IMR-90 (cell line): ENCODE measurements around the gene IFNLR1. TPM values are rescaled to one million over a fixed set of nuclear protein-coding genes. Genes with fewer than 3 reads are reported as not detected.

Experiments
- ATAC-seq: fragments of 200-7000 bp; cut with Tn5 transposase; 2 replicates; pipeline ENCODE4 v1.9.1; 2020; ENCODE audit warnings: low read depth, mild to moderate bottlenecking, moderate library complexity
- BruUV-seq: library from RNA; stranded (reverse); fragments of 400-500 nt; replicated peaks from 2 replicates; lab custom pipeline; 2021; lab: Mats Ljungman, UMichigan
- CTCF ChIA-PET: fragments of 300-600 bp; formaldehyde crosslinking; extraction: SDS; loops from one replicate; lab custom pipeline; 2021; ENCODE audit warnings: antibody characterized with exemption; lab: Yijun Ruan, JAX
- POLR2A ChIA-PET: fragments of 300-600 bp; sonication (Branson Sonifier 250); formaldehyde crosslinking; loops from one replicate; lab custom pipeline; 2022; ENCODE audit warnings: antibody characterized with exemption; ENCODE audit not compliant: unreplicated experiment; lab: Charles Lee
- DNase-seq: peaks from one replicate; pipeline ENCODE4 v3.0.0; 2013
- H2AFZ ChIP-seq: replicated peaks from 2 replicates; pipeline ENCODE3; 2013; ENCODE audit warnings: low read length, mild to moderate bottlenecking; ENCODE audit not compliant: poor library complexity
- H2AK5ac ChIP-seq: 2 replicates; pipeline ENCODE4 v1.6.1; 2013; ENCODE audit warnings: low read depth, low read length, inconsistent platforms
- H2AK9ac ChIP-seq: replicated peaks from 2 replicates; pipeline ENCODE3; 2013; ENCODE audit warnings: mild to moderate bottlenecking, low read depth, low read length, moderate library complexity; ENCODE audit not compliant: poor library complexity
- H2BK120ac ChIP-seq: 2 replicates; pipeline ENCODE4 v1.6.1; 2013; ENCODE audit warnings: low read depth, low read length, inconsistent platforms
- H2BK15ac ChIP-seq: 3 replicates; pipeline ENCODE4 v1.6.1; 2013; ENCODE audit warnings: low read depth, low read length, inconsistent platforms
- H2BK20ac ChIP-seq: 2 replicates; pipeline ENCODE4 v1.6.1; 2013; ENCODE audit warnings: low read depth, mild to moderate bottlenecking, inconsistent platforms, low read length, moderate library complexity
- H2BK5ac ChIP-seq: 2 replicates; pipeline ENCODE4 v1.6.1; 2013; ENCODE audit warnings: mild to moderate bottlenecking, low read depth, low read length, inconsistent platforms; ENCODE audit not compliant: poor library complexity, severe bottlenecking
- H3K14ac ChIP-seq: replicated peaks from 2 replicates; pipeline ENCODE4 v1.6.1; 2013; ENCODE audit warnings: low read depth, low read length, inconsistent platforms
- H3K18ac ChIP-seq: 2 replicates; pipeline ENCODE4 v1.6.1; 2013; ENCODE audit warnings: low read depth, low read length, control low read depth
- H3K23ac ChIP-seq: 2 replicates; pipeline ENCODE4 v1.6.1; 2013; ENCODE audit warnings: low read depth, low read length, inconsistent platforms
- H3K27ac ChIP-seq: 2 replicates; pipeline ENCODE4 v1.5.1; 2013; ENCODE audit warnings: mild to moderate bottlenecking, control low read depth, low read length; ENCODE audit not compliant: insufficient read depth
- H3K27me3 ChIP-seq: 2 replicates; pipeline ENCODE4 v1.6.1; 2013; ENCODE audit warnings: low read length; ENCODE audit not compliant: control insufficient read depth, insufficient read depth
- H3K36me3 ChIP-seq: 2 replicates; pipeline ENCODE4 v1.6.1; 2013; ENCODE audit warnings: low read length, mixed read lengths; ENCODE audit not compliant: control insufficient read depth, insufficient read depth
- H3K4ac ChIP-seq: 2 replicates; pipeline ENCODE4 v1.6.1; 2013; ENCODE audit warnings: low read depth, low read length, inconsistent platforms
- H3K4me1 ChIP-seq: 2 replicates; pipeline ENCODE4 v1.6.1; 2013; ENCODE audit warnings: low read length, mixed read lengths; ENCODE audit not compliant: control insufficient read depth, insufficient read depth
- H3K4me2 ChIP-seq: 2 replicates; pipeline ENCODE4 v1.6.1; 2013; ENCODE audit warnings: low read depth, mild to moderate bottlenecking, control low read depth, low read length, moderate library complexity
- H3K4me3 ChIP-seq: 2 replicates; pipeline ENCODE4 v1.5.1; 2013; ENCODE audit warnings: low read depth, mild to moderate bottlenecking, control low read depth, low read length, moderate library complexity; ENCODE audit not compliant: insufficient read depth
- H3K56ac ChIP-seq: 2 replicates; pipeline ENCODE4 v1.6.1; 2013; ENCODE audit warnings: low read length, inconsistent platforms; ENCODE audit not compliant: insufficient read depth; ENCODE audit errors: extremely low read depth
- H3K79me1 ChIP-seq, 2 experiments: 2 replicates each; pipeline ENCODE4 v1.6.1; 2013; ENCODE audit warnings: low read length in 2 of 2, inconsistent platforms in 1 of 2, low read depth in 1 of 2
- H3K9ac ChIP-seq: 2 replicates; pipeline ENCODE4 v1.6.1; 2013; ENCODE audit warnings: low read depth, low read length, control low read depth
- H3K9me1 ChIP-seq: 2 replicates; pipeline ENCODE4 v1.6.1; 2013; ENCODE audit warnings: low read length, inconsistent platforms; ENCODE audit not compliant: insufficient read depth
- H3K9me3 ChIP-seq: 2 replicates; pipeline ENCODE4 v1.6.1; 2013; ENCODE audit warnings: low read length; ENCODE audit not compliant: control insufficient read depth, insufficient read depth
- H4K20me1 ChIP-seq: 2 replicates; pipeline ENCODE4 v1.6.1; 2013; ENCODE audit warnings: low read length, inconsistent platforms; ENCODE audit not compliant: insufficient read depth
- H4K5ac ChIP-seq: 2 replicates; pipeline ENCODE4 v1.6.1; 2013; ENCODE audit warnings: mild to moderate bottlenecking, low read depth, low read length, control low read depth
- H4K8ac ChIP-seq, 2 experiments: 2 replicates each; pipeline ENCODE4 v1.6.1; 2013; ENCODE audit warnings: low read depth in 2 of 2, low read length in 2 of 2, control low read depth in 1 of 2, inconsistent platforms in 1 of 2
- H4K91ac ChIP-seq: 2 replicates; pipeline ENCODE4 v1.6.1; 2013; ENCODE audit warnings: low read depth, low read length, inconsistent platforms; ENCODE audit not compliant: insufficient read depth
- BHLHE40 ChIP-seq: fragments of 150-350 bp; IDR thresholded peaks from 2 replicates; pipeline ENCODE4 v1.6.1; 2016; ENCODE audit warnings: mild to moderate bottlenecking, low read depth, low read length
- CEBPB ChIP-seq: IDR thresholded peaks from 2 replicates; pipeline ENCODE4 v1.6.1; 2012; ENCODE audit warnings: low read depth, low read length, improper control_type of control experiment
- CHD1 ChIP-seq: IDR thresholded peaks from 2 replicates; pipeline ENCODE4 v1.6.1; 2012; ENCODE audit warnings: low read depth, low read length, improper control_type of control experiment
- NFE2L2 ChIP-seq: fragments of 150-350 bp; IDR thresholded peaks from 2 replicates; pipeline ENCODE4 v1.6.1; 2016; ENCODE audit warnings: low read depth, mild to moderate bottlenecking, low read length
- POLR2A ChIP-seq: IDR thresholded peaks from 2 replicates; pipeline ENCODE4 v1.6.1; 2012; ENCODE audit warnings: mild to moderate bottlenecking, low read depth, low read length
- RAD21 ChIP-seq: IDR thresholded peaks from 2 replicates; pipeline ENCODE4 v1.6.1; 2012; ENCODE audit warnings: low read length, improper control_type of control experiment
- RFX5 ChIP-seq: IDR thresholded peaks from 2 replicates; pipeline ENCODE4 v1.8.0; 2012; ENCODE audit warnings: low read depth, mild to moderate bottlenecking, low read length, moderate library complexity
- SMC3 ChIP-seq: fragments of 150-350 bp; IDR thresholded peaks from 2 replicates; pipeline ENCODE4 v1.6.1; 2016; ENCODE audit warnings: low read depth, mild to moderate bottlenecking, antibody characterized with exemption, low read length, moderate library complexity
- WGBS, 2 experiments: methylation state at CpG; one replicate each; pipeline versions ENCODE4 v1.1.5 to v1.1.7; 2013; ENCODE audit warnings: missing lambda C conversion rate in 2 of 2; ENCODE audit not compliant: insufficient read length in 1 of 2; ENCODE audit errors: extremely low coverage in 2 of 2; 5-methylcytosine and 5-hydroxymethylcytosine counted together
- dilution Hi-C: fragments of 300-500 bp; cut with HindIII; formaldehyde crosslinking; loops from one replicate; pipeline ENCODE4 v1.14.3; 2018; ENCODE audit warnings: low sequenced_read_pairs; ENCODE audit not compliant: unreplicated experiment
- in situ Hi-C: fragments of 300-500 bp; cut with MboI; formaldehyde crosslinking; loops from 3 replicates; pipeline ENCODE4 v1.14.3; 2019; ENCODE audit warnings: low sequenced_read_pairs, inconsistent platforms, mixed read lengths
- intact Hi-C: fragments of 100-400 bp; cut with micrococcal nuclease; formaldehyde crosslinking; loops from 2 replicates; pipeline ENCODE4 v1.10.0; 2022
- polyA plus RNA-seq, 3 experiments: library from polyadenylated mRNA; depleted of rRNA; stranded (reverse); fragments of >200 nt; gene quantifications; 2 replicates each; pipeline ENCODE4 v1.2.3, GENCODE V29; 2012; ENCODE audit warnings: low replicate concordance in 1 of 3
- total RNA-seq: library from RNA; depleted of rRNA; stranded (reverse); fragments of >200 nt; gene quantifications from 2 replicates; pipeline ENCODE4 v1.2.3, GENCODE V29; 2012
- TF ChIP-seq, protein P1 (sequence below): conservative IDR thresholded peaks from 2 replicates; pipeline ENCODE4 v1.5.1; 2012; ENCODE audit warnings: mild to moderate bottlenecking, low read depth, low read length, improper control_type of control experiment

IFNLR1 gene
- total and polyA plus RNA-seq, 2 of the 4 experiments (the other 2 are of a cell fraction) = not detected

GRCh38 chr1:24122776-24123175 lies 64.3 kb downstream of the IFNLR1 start:
- Histone ChIP-seq H3K27me3 (peaks cover 39% of the 10 kb centered on the region), H3K4me2 (no peak overlapping the region), H3K9me3 (no peaks in the 10 kb centered on the region), H3K23ac (no peak overlapping the region), H3K18ac (no peak overlapping the region), H3K4ac (no peak overlapping the region), H2BK15ac (no peak overlapping the region), H4K20me1 (no peaks in the 10 kb centered on the region), H3K4me1 (peaks cover 2% of the 10 kb centered on the region; the same call in 1 of the 2 replicates), H3K27ac (no peak overlapping the region), H4K91ac (no peak overlapping the region), H2BK20ac (no peak overlapping the region), H2AK9ac (no peak overlapping the region), H3K9ac (no peak overlapping the region), H3K9me1 (no peaks in the 10 kb centered on the region), H3K4me3 (no peak overlapping the region), H2BK5ac (no peak overlapping the region), H4K8ac (no peak overlapping the region), H2BK120ac (no peak overlapping the region), H4K5ac (no peak overlapping the region), H2AK5ac (no peak overlapping the region), H3K56ac (no peak overlapping the region), H3K36me3 (no peaks in the 10 kb centered on the region), H3K79me1 (no peaks in the 10 kb centered on the region), H3K14ac (no peak overlapping the region), H2AFZ (no peak overlapping the region)
- no TSS peak for BruUV-seq
- intact Hi-C loops (no loop called here), dilution Hi-C loops (no loop called here), in situ Hi-C loops (no loop called here)
- ChIA-PET CTCF (no interaction called here), POLR2A (no interaction called here)
- DNase-seq (no peak), ATAC-seq (no peak)
- WGBS, 2 experiments = 100% methylated on average over 1 of the region's 7 CpGs; no CpG with 5 or more reads in 1 of the 2 experiments
- TF ChIP-seq, protein P1, sequence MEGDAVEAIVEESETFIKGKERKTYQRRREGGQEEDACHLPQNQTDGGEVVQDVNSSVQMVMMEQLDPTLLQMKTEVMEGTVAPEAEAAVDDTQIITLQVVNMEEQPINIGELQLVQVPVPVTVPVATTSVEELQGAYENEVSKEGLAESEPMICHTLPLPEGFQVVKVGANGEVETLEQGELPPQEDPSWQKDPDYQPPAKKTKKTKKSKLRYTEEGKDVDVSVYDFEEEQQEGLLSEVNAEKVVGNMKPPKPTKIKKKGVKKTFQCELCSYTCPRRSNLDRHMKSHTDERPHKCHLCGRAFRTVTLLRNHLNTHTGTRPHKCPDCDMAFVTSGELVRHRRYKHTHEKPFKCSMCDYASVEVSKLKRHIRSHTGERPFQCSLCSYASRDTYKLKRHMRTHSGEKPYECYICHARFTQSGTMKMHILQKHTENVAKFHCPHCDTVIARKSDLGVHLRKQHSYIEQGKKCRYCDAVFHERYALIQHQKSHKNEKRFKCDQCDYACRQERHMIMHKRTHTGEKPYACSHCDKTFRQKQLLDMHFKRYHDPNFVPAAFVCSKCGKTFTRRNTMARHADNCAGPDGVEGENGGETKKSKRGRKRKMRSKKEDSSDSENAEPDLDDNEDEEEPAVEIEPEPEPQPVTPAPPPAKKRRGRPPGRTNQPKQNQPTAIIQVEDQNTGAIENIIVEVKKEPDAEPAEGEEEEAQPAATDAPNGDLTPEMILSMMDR = no peak
- TF ChIP-seq RFX5 (no peak), CEBPB (no peak), RAD21 (no peak), CHD1 (no peak), POLR2A (no peak), NFE2L2 (no peak), SMC3 (no peak), BHLHE40 (no peak)
